HG02588 (cell line): ENCODE data around the gene DGCR6L.
"Not testable (repeated sequence)": the region's sequence is repeated elsewhere in the genome, so short reads cannot be mapped to it uniquely, and the experiment has no call there.

ENCODE experiments used
- ATAC-seq: cut with Tn5 transposase; IDR thresholded peaks from one replicate; pipeline ENCODE4 v1.9.1; 2021; ENCODE audit warnings: mild to moderate bottlenecking, moderate library complexity; ENCODE audit not compliant: unreplicated experiment

Gene DGCR6L

DNA sequence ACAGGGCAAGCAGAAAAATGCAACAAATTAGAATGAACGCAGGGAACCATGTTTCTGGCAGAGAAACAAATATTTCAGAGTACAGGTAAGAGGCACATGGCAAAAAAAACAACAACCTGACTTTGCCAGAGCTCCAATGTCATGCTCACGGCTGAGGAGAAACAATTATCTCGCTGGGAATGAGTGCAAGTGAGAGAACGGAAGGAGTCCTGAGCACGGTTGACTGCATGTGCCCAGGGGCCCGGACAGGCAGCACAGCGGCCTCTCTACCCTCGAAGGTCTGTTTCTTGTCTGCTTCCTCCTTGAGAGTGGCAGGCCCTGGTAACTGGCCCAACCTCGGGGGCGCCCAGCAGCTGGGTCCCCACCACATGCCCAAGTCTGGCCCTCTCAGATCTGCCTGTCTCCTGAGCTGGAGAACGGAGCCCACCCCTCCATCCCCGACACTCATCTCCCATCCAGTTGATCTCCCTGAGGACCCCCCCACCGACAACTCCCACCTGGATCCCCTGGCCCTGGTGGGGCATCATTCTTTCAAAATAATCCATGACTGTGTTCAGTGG is 27.1 kb downstream of the DGCR6L start:
- ATAC-seq: no peak

DNA sequence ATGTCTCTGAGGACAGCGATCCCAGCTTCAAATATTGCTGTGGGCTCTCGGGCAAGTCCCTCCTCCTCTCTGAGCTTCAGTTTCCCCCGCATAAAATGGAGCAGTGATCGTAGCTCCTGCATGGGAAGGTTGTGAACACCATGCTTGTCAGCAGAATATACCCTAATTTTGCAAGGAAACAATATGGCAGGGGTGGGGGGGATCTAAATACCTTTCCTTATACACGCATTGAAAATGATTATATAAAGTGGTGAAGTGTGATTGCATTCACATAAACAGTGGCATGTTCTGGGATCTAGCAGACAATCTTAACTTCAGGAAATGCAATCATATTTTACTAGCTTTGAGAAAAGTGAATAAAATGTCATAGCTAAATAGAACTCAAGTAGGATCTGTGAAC is 27.8 kb downstream of the DGCR6L start:
- no peak for ATAC-seq

DNA sequence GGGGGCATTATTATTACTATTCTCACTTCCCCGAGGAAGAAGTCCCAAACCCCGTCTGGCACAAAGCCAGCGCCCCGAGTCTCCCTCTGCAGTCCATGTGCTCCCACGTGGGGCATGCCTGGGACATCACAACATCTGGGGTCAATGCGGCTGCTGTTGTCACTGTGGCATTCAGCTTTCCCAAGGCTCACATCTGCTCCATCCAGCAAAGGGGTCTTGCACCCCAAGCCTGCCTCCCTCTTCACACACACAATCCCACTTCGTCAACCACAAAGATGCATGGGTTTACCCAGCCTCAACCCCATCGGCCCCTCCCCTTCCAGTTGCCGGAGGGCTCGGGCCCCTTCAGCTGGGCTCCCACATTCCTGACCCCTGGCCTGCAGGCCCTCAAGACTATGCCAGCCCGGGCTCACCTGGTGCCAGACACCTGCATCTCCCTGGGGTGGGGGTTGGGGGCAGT is 28.2 kb downstream of the DGCR6L start:
- no peak for ATAC-seq

DNA sequence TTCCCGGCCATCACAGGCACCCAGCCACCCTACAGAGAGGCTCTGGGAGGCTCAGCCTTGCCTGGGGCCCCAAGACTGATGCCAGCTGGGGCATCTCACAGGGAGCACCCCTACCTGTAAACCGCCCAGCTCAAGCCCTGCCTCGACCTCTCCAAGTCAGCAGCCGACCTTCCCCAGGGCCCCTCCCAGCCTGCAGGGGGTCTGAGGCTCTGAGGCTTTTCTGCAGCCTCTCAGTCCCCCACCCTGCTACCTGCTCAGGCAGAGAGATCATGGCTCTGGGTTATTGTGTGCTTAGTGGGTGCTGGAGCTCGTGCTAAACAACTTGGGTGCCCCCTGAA is 28.6 kb downstream of the DGCR6L start:
- ATAC-seq: no peak

DNA sequence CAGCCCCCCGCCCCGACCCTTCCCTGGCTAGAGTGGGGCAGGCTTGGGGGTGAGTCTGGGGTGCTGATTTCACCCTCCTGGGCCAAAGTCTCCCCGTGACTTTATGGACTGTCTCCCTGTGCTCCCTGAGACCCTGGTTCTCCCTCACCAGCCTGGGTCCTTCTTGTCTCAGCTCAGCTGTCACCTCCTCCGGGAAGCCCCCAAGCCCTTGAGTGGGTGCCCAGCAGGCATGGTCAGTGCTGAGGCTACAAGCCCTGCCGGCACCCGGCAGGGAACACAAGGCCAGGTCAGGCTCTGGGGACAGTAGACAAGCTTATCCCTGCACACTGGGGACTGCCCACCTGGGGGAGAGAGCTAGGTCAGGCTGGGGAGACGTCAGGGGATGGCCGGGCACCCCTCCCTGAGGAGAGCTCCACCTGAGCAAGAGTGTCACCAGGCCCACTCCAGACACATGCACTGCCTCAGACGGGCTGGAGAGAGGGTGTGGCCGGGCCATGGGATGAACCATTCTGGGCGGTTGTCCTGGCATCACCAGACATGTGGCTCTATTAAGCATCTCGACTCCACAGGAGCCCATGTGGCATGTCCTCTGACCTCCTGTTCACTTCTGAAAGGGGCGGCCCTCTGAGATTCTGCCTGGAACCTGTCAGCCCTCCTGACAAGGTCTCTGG is 29.1 kb downstream of the DGCR6L start:
- no peak for ATAC-seq

DNA sequence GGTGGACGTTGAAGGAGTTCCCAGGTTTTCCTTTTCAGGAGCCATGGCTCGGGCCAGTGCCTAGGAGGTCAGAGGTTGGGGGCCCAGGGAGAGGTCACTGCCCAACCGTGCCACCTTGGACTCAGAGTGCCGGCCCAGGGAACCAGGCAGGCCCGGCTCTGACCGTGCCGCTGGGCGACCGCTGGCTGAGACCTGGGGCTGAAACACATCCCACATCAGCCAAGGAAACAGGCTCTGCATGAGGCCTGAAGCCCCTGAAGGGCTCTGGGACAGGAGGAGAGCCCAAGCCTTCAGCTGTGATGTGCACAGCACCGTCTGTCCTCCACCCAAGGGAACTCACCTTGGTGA is 29.8 kb downstream of the DGCR6L start:
- no peak for ATAC-seq

DNA sequence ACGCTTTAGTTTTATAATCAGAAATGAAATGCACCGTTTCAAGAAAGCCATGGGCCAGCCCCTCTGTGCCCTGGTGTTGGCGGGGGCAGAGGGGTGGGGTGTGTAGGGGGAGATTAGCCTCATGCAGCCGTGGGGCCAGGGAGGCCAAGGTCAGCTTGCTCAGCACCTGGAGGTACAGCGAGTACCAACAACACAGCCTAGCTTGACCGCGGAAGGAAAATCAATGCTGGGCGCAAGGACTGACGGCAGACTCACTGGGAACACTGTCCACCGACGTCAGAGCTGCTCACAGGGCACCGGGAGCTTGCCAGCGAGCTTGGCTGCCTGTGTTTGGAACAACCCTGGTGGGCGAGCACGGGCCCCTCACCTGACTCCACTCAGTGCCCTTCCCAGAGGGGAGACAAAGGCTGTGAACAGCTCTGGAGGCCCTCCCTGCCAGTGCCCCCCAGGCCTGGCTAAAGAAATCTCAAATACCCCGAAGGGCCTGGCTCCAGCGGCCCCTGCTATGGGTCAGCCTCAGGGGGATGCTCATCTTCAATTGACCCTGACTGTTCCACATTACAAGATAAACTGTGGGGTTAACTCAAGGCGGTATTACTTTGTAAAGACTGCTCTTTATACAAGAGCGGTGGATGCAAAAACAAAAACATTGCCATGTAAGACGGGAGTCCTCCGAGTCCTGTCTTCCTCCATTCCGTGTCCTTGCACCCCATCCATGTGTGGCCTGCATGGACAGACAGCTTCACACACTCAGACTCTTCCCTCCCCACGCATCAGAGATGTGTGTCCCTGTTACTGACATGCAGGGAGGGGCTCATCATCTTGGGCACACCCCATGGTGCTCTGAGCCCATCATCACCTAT is 30.4 kb downstream of the DGCR6L start:
- ATAC-seq: not testable (repeated sequence)

DNA sequence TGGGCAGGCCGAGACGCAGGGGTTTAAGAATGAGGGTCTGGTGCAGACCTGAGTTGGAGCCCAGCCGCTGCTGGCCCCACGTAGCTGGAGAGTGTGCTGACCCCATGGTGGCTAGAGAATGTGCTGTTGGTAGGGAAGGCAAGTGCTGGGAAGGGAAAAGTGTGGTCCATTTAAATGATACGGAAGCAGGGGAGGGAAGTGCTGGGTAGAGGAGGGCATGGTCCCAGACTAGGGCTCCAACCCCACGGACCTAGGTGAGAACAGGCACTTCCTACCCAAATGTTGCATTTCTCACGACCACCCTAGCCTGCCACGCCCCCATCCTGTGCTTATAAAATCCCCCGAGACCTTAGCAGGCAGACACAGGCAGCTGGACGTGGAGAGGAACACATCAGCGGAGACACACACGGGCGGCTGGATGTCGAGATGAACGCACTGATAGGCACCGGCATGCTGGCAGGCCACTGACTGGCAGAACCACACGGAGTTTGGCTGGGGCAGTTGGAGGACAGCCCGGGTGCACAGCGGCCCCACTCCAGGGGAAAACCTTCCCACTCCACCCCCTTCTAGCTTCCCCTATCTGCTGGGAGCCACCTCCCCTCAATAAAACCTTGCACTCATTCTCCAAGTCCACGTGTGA is 33.0 kb downstream of the DGCR6L start:
- not testable (repeated sequence) for ATAC-seq

DNA sequence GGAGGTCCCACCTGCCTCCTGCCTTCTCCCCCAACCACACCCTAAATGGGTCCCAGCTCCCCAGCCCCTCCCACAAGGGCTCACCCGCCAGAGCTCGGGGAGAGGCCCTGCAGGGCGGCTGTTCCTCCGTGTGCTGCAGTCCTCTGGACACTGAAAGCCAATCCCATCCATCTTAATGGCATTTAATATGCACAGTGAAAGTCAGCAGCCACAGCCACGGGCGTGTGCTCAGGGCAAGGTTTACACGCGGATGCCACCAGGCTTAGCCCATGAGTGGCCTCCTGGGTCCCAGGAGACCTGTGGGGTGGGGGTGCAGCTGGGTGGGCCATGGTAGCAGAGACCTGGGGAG is 33.6 kb downstream of the DGCR6L start:
- not testable (repeated sequence) for ATAC-seq

DNA sequence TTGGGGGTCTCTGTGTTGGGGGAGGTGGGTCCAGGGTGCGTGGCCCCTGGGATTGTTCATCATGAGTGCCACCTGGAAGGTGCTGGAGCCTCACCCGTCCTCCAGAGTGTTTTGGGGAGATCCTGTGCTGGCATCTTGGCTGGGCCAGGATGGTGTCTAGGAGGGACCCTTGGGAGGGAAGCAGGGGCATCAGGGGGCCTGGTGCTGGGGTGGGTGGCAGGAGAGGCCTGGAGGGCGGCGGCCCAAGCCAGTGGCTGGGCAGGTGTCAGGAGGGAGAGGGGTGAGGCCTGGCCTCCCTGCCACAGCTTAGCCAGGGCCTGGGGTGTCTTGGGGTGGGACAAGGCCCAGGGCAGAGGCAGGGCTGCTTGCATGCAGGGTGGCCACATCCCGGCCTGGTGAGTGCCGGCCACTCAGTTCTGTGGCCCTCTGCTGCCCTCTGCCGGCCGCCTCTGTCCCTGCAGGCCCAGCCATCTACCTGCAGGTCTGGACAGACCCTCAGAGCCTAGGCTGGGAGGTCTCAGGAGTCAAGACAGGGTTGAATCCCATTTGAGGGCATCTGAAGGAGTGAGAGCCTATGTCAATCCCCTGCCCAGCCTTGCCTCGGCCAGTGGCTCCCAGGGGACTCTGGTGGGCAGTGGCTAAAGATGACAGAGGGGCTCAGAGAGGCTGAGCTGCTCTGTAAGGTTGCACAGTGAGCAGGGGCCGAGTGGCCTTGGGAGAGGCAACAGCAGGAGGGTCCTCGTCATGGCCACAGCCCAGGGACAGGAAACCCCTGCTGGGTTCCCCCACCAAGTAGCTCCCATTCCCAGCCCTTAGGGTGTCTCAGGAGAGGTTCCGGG is 34.2 kb downstream of the DGCR6L start:
- ATAC-seq: not testable (repeated sequence)

DNA sequence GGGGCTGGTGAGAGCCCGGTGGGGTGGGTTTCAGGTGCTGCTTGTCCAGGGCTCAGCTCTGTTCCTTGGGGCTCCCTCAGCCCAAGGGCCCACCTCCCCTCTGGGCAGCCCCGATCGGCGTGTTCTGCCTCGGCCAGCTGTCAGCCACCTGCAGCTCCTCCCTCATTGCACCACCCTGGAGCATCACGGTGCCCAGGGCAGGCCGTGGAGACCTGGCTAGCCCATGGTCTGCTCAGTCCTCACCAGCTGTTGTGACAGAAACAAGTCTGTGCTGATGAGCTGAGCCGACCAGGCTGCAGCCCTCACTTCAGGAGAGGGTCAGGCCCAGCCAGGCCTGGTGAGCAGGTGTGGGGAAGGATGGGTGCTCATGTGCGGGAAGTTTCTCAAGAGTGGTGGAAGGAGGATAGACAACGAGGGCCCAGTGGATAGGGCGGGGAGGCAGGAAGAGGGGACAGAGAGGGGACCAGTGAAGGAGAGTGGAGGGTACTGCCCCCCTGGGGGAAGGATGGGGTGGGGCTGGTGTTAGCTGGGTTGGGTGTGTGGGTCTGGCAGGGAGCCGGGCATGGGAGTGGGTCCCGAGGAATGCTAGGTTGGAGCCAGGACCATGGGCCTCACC is 35.3 kb downstream of the DGCR6L start:
- no peak for ATAC-seq

DNA sequence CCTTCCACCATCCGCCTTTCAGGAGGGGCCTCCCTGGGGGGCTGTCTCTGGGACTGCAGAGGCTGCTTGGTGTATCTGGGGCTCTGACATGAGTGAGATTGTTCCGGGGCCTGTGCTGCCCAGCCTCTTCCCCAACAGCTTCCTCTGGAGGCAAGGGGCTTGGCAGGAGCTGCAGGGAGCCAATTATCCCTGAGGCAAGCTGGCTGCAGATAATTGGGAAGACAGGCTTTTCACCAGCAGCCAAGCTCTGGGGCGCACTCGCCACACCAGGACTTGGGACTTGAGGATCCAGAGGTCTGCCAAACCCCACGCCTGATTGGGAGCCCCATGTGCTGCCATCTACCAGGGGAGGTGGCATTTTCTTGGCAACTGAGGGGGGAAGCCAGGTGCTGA is 36.2 kb downstream of the DGCR6L start:
- ATAC-seq: no peak

DNA sequence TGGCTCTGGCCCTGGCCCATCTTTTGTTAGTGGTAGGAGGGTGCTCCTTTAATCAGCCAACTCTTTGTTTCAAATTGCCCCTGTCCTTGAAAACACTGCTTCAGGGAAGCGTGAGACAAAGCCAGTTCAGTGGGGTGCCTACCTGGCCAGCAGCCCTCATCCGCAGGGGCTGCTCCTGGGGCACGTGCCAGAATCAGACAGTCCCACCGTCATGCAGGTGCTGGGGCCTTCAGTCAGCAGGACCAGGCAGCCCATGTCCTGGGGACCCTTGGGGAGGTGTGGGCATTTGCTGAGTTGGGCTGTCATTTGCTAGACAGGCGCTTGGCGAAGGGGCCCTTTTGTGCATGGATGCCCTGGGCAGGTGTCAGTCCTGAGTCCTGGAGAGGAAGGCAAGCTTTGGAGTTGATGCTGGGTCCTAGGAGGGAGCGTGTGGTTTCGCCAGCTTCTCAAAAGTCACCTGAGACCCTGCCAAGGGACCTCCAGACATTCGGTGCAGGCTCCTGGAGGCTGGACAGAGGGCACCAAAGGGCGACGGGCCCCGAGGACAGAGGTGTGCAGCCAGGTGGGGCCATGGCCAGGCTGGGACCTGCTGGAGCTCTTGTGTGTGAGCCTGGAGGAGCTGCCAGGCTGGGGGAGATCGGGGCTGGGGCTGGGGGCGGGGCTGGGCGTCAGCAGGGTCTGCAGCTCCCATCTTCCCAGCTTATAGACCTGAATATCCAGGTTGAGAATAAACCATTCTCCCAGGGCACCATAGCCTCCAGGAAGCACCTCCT is 36.8 kb downstream of the DGCR6L start:
- no peak for ATAC-seq

DNA sequence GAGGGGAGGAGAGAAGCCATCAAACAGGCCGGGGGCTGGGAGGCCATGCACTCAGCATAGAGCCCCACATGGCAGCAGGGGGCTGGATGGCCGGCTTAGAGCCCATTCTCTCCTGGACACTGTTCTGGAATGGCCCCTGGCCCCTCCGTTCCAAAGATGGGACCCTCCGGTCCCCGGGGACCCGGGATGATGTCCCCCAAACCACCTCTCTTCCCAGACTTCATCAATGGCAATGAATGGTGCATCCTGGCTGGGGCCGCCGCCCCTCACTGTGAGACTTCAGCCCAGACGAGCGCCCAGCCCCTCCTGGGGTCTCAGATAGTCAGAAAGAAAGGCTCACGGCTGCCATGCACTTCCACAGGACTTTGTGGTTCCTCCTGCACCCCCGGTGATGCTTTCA is 38.0 kb downstream of the DGCR6L start:
- no peak for ATAC-seq

DNA sequence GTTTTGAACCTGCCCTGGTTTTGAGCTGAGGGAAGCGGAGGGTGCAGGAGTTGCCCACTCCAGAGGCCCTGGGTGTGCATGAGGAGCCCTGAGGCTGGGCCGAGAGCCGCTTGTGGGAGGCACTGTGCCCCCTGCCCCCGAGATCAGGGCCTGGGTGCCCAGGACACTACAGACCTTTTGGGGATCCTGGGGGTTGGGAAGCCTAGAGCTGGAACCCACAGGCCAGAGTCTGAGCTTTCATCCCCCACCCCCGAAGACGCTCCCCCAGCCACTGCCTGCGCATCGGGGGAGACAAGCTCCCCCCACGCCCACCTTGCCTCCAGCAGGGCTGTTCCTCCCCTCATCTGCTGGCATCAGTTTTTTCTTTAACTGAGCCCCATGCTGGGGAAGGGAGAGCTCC is 38.4 kb downstream of the DGCR6L start:
- ATAC-seq: not testable (repeated sequence)

DNA sequence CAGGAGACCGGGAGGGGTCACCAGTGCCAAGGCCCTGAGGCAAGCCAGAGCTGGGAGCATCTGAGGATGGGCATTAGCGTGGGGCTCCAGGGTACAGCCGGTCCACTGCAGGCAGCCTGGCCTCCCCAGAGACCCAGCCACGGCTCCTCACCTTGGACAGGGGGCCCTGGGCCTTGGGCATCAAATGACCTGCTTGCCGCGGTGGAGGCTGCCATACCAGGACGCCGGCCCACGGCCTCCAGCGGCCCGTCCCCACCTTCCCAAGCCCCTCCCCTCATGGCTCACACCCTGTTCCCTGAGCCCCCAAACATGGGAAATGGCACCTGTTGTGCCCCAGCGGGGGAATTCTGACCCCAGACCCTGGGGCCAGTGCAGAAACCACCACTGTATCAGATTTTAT is 39.0 kb downstream of the DGCR6L start:
- ATAC-seq: no peak

DNA sequence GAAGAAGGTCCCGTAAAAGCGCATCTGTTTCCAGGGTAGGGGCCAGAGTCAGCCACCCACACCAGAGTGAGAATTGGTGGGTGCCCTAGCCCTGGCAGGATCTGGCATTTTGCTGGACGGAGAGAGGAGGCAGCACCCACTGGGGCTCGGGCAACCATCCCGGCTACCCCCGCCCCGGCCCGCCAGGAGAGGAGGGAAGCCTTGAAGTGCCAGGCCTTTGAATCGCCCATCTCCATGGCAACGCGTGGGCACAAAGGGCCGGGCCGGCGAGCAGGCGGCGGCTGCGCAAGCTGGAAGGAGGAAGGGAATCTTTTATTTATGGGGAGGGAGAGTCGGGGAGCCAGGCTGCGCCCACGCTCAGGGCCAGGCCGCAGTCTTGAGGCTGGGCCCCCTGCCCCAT is 39.7 kb downstream of the DGCR6L start:
- ATAC-seq: not testable (repeated sequence)

DNA sequence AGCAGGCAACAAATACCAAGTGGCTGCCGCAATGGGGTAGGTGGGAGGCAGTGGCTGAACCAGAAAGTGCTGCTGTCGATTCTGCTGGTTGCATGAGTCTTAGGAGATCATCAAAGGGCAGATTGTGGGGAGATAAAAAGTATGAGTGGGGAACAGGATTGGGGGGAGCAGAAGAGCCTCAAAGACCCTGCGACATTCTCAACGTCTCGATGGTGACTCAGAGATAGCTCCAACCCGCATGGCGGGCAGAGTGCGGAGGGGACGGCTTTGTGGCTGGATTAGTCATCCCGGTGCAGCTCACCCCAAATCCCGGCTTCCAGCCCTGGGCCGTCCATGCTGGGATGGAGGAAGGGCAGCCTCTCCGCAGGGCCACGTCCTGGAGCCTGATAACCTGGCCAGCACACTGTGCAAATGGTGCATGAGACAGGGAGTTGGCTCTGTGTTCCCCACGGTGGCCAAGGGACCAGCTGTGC is 40.2 kb downstream of the DGCR6L start:
- ATAC-seq: no peak

DNA sequence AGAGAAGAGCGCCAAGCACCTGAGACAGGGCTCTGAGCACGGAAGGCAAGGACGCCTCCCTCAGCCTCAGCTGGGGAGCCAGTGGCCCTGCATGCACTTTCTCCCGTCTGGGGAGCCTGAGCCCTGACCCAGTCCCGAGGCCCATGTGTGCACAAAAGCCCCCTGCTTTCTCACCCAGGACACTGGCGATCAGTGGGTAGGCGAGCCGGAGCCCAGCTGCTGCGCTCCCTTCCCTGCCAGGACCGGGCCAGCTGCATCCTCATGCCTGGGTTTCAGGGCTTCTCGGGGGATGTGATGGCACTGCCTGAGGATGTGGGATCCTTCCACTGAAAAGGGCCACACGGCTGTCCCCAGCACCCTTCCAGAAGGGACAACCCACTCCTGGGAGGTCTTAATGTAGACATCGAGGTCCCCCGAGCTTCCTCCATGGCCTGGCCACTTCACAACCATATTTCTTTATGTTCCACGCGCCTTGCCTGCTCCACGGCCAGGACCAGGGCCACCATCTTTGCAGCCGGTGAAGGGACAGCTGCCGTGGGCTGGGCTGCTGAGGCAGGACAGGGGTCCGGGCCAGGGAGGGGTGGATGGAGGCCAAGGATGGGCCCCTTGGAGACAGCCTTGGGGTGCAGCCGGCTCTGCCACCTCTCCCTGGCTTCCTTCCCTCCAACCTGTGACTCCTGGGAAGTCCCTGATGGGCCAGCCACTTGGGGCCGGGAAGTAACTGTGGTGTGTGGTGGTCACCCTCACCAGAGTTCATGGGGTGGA is 41.0 kb downstream of the DGCR6L start:
- not testable (repeated sequence) for ATAC-seq
